Measurements from ENCODE around the gene ADGRA3. TPM values are rescaled to one million over a fixed set of nuclear protein-coding genes. Genes with fewer than 3 reads are reported as not detected.

The ADGRA3 gene
- polyA plus RNA-seq, 1 of the 3 experiments (the other 2 are of a cell fraction), result 11.8 TPM

DNA sequence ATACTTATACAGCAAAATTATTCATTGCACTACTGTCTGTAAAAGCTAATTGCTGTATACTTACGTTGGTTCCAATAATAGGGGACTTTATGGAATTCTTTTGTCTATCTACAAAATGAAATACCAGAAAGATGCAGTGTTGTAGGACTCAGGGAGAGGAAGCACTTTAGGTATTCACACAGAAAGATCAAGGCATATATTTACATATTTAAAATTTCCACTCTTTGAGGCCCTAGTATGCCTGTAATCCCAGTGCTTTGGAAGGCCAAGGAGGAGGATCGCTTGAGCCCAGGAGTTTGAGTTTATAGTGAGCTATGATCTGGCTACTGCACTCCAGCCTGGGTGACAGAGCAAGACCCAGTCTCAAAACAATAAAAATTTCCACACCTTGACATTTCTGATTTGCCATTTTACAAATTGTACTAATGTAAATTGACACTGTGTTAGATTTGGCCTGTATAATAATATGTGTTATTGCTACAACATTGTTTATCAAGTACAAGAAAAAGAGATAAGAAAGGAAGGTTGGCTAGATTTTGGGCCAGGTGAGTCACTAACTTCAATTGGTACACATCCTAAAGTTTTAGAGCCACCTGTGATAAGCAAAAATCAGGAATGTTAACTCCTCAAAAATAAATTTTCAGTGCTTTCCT, 35.1 kb downstream of the ADGRA3 start (continued):
- no peak for TF ChIP-seq EZH2phosphoT487 (IDR thresholded peaks at IDR 0.05; ENCODE audit: borderline replicate concordance, low read depth)
- no peak for TF ChIP-seq TCF12 (IDR thresholded peaks at IDR 0.05)

DNA sequence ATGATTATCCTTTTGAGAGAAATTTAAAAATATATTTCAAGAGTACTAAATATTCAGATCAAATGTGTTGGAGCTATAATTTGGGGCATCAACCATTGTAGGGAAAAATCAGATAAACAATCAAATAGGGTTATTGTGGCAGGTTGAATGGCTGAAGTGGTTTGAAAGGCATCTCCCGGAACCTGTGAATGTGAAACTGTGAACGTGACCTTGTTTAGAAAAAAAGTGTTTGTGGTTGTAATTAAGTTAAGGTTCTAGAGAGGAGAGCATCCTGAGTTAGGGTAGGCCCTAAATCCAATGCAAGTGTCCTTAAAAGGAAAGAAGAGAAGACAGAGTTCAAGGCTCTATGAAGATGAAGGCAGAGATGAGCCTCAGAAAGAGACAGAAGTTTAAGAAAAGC, 37.4 kb downstream of the ADGRA3 start:
- Histone ChIP-seq H3K36me3 (replicated peaks in 1 of 2; ENCODE audit: control insufficient read depth in 1 of 2, insufficient read depth in 2 of 2, low read length in 1 of 2) (peaks cover 0 to under 1% of the 10 kb centered on the region in 2 experiments), H2AFZ (ENCODE audit: low read depth) (no peak overlapping the region), H3K4me2 (no peak overlapping the region), H3F3A (replicated peaks; ENCODE audit: insufficient read depth) (peaks cover 6% of the 10 kb centered on the region), H3K79me2 (ENCODE audit: insufficient read depth) (peaks cover 51% of the 10 kb centered on the region), H3K4me1 (ENCODE audit: control insufficient read depth in 1 of 2, insufficient read depth in 2 of 2, low read depth in 1 of 2, low read length in 1 of 2) (peaks cover 5 to 16% of the 10 kb centered on the region in 2 experiments; a peak in 3 of 4 replicates), H3K27ac (ENCODE audit: low read depth in 2 of 2, low read length in 1 of 2) (no peak overlapping the region), H3K9me3 (no peaks in the 10 kb centered on the region), H3K9me2 (no peaks in the 10 kb centered on the region), H3K4me3 (ENCODE audit: low read depth in 2 of 2, low read length in 1 of 2) (no peak overlapping the region), H3K9ac (no peak overlapping the region), H3K27me3 (ENCODE audit: insufficient read depth) (no peaks in the 10 kb centered on the region), H4K20me1 (ENCODE audit: insufficient read depth) (0 out of 2 replicates have a peak, but pooled peaks cover 8% of the 10 kb centered on the region)
- POLR2A ChIA-PET, result no interaction called here
- WGBS (ENCODE audit: low lambda C conversion rate), result 50% methylated on average over 2 of the region's 2 CpGs
- no peak for DNase-seq
- TF ChIP-seq RCOR1 (IDR thresholded peaks at IDR 0.05; ENCODE audit: low read length), result no peak
- TF ChIP-seq RXRA (IDR thresholded peaks at IDR 0.05; ENCODE audit: borderline replicate concordance, low read depth), result no peak
- TF ChIP-seq TEAD4 (IDR thresholded peaks at IDR 0.05; ENCODE audit: borderline replicate concordance, insufficient read depth), result no peak
- TF ChIP-seq MEF2A (IDR thresholded peaks at IDR 0.05; ENCODE audit: borderline replicate concordance, low read depth), result no peak
- TF ChIP-seq, protein P1, sequence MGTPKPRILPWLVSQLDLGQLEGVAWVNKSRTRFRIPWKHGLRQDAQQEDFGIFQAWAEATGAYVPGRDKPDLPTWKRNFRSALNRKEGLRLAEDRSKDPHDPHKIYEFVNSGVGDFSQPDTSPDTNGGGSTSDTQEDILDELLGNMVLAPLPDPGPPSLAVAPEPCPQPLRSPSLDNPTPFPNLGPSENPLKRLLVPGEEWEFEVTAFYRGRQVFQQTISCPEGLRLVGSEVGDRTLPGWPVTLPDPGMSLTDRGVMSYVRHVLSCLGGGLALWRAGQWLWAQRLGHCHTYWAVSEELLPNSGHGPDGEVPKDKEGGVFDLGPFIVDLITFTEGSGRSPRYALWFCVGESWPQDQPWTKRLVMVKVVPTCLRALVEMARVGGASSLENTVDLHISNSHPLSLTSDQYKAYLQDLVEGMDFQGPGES (IDR thresholded peaks at IDR 0.05; ENCODE audit: low read depth, low read length), result no peak
- TF ChIP-seq MXI1 (IDR thresholded peaks at IDR 0.05; ENCODE audit: low read depth, low read length), result no peak
- no peak for TF ChIP-seq TAF1 (IDR thresholded peaks at IDR 0.05; ENCODE audit: borderline replicate concordance, low read depth, low read length)
- no peak for TF ChIP-seq POLR2AphosphoS5 (IDR thresholded peaks at IDR 0.05; ENCODE audit: low read depth, low read length)
- TF ChIP-seq, protein P2, sequence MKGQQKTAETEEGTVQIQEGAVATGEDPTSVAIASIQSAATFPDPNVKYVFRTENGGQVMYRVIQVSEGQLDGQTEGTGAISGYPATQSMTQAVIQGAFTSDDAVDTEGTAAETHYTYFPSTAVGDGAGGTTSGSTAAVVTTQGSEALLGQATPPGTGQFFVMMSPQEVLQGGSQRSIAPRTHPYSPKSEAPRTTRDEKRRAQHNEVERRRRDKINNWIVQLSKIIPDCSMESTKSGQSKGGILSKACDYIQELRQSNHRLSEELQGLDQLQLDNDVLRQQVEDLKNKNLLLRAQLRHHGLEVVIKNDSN (IDR thresholded peaks at IDR 0.05; ENCODE audit: borderline replicate concordance, low read depth), result no peak
- no peak for TF ChIP-seq NFIC (IDR thresholded peaks at IDR 0.05; ENCODE audit: borderline replicate concordance)
- TF ChIP-seq FOSL2 (IDR thresholded peaks at IDR 0.05; ENCODE audit: borderline replicate concordance, low read depth), result no peak
- TF ChIP-seq GABPA (IDR thresholded peaks at IDR 0.05; ENCODE audit: low read depth), result no peak
- no peak for TF ChIP-seq ELF1 (IDR thresholded peaks at IDR 0.05)
- CTCF ChIA-PET, result no interaction called here
